Astrocyte (in vitro differentiated cells and primary cell): ENCODE measurements around the gene SNRNP25.

Experiments used
- EZH2 ChIP-seq: IDR thresholded peaks from 2 replicates; pipeline ENCODE4 v1.6.1; 2012; ENCODE audit warnings: mild to moderate bottlenecking, low read length, inconsistent platforms; ENCODE audit not compliant: insufficient read depth
- TF ChIP-seq, protein P1 (sequence below): IDR thresholded peaks from 2 replicates; pipeline ENCODE4 v1.5.1; 2011; ENCODE audit warnings: low read depth, mild to moderate bottlenecking, inconsistent platforms, low read length, moderate library complexity; ENCODE audit not compliant: insufficient read depth

DNA sequence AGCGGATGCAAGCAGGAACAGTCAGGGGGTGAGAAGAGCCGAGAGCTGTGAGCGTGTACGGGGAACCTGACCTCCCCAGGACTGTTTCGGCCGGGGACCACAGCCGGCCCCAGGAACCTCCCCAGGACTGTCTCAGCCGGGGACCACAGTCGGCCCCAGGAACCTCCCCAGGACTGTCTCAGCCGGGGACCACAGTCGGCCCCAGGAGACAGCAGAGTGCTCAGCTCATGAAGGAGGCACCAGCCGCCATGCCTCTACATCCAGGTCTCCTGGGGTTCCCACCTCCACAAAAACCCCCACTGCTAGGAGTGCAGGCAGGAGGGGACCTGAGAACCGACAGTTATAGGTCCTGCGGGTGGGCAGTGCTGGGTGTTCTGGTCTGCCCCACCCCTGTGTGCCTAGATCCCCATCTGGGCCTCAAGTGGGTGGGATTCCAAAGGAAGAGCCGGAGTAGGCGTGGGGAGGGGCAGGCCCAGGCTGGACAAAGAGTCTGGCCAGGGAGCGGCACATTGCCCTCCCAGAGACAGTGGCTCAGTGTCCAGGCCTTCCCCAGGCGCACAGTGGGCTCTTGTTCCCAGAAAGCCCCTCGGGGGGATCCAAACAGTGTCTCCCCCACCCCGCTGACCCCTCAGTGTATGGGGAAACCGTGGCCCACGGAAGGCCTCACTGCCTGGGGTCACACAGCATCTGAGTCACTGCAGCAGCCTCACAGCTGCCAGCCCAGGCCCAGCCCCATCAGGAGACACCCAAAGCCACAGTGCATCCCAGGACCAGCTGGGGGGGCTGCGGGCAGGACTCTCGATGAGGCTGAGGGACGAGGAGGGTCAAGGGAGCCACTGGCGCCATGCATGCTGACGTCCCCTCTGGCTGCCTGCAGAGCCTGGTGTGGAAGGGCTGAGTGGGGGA lies 14.5 kb downstream of the SNRNP25 start:
- TF ChIP-seq, protein P1, sequence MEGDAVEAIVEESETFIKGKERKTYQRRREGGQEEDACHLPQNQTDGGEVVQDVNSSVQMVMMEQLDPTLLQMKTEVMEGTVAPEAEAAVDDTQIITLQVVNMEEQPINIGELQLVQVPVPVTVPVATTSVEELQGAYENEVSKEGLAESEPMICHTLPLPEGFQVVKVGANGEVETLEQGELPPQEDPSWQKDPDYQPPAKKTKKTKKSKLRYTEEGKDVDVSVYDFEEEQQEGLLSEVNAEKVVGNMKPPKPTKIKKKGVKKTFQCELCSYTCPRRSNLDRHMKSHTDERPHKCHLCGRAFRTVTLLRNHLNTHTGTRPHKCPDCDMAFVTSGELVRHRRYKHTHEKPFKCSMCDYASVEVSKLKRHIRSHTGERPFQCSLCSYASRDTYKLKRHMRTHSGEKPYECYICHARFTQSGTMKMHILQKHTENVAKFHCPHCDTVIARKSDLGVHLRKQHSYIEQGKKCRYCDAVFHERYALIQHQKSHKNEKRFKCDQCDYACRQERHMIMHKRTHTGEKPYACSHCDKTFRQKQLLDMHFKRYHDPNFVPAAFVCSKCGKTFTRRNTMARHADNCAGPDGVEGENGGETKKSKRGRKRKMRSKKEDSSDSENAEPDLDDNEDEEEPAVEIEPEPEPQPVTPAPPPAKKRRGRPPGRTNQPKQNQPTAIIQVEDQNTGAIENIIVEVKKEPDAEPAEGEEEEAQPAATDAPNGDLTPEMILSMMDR: no peak
- TF ChIP-seq EZH2: no peak
